ENCODE results near the gene XPC.

GRCh38 chr3:14152963-14153355, 25.4 kb downstream of the XPC start:
- no peak for TF ChIP-seq EP300 (IDR thresholded peaks at IDR 0.05; ENCODE audit: borderline replicate concordance in 1 of 2, low read depth in 1 of 2, low read length in 1 of 2)
- no peak for TF ChIP-seq USF1 (IDR thresholded peaks at IDR 0.05; ENCODE audit: borderline replicate concordance, low read depth)
- no peak for TF ChIP-seq CTCF (IDR thresholded peaks at IDR 0.05)
- no peak for TF ChIP-seq NRF1 (IDR thresholded peaks at IDR 0.05; ENCODE audit: low read depth, low read length)
- no peak for TF ChIP-seq PBX3 (IDR thresholded peaks at IDR 0.05)
- no peak for TF ChIP-seq RXRA (IDR thresholded peaks at IDR 0.05; ENCODE audit: borderline replicate concordance, low read depth)
- TF ChIP-seq SIN3A (IDR thresholded peaks at IDR 0.05; ENCODE audit: borderline replicate concordance, low read depth, low read length), result no peak
- TF ChIP-seq SMC3 (IDR thresholded peaks at IDR 0.05; ENCODE audit: low read depth, low read length), result no peak
- no peak for TF ChIP-seq POLR2AphosphoS5 (IDR thresholded peaks at IDR 0.05; ENCODE audit: low read depth, low read length)

All from SK-N-SH (cell line).